CD4-positive, alpha-beta T cell treated with Interleukin-17A for 1 hour (primary cell): ENCODE measurements around the gene GSX1.

Experiments
- DNase-seq: peaks from one replicate; pipeline ENCODE4 v3.0.0-alpha.2; 2020

GSX1 gene

DNA sequence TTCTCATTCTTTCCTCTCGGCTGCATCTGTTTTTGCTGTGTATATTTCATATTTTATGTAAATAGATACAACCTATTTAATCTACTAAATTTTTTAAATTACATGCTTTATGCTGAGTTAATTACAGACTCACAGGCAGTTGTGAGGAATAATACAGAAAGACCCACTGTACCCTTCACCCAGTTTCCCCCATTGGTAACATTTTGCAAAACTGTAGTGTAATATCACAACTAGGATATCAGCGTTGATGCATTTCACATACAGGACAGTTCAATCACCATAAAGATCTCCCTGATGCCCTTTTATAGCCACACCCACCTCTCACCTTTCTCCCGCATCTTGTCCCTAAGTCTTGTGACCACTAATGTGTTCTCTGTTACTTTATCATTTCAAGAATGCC, 43.5 kb downstream of the GSX1 start:
- no peak for DNase-seq

- no peak for DNase-seq
Observed at GRCh38 chr13:27839809-27840467, 47.7 kb downstream of the GSX1 start.

DNA sequence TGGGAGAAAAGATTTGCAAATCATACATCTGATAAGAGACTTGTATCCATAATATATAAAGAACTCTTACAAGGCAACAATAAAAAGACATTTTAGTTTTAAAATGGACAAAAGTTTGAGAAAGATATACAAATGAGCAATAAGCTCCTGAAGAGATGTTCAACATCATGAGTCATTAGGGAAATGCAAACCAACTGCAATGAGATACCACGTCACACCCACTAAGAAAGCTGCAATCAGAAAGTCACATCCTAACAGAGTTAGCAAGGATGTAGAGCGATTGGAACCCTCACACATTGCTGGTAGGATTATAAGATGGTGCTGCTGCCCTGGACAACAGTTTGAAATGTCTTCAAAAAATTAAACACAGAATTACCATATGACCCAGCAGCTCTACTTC, 50.3 kb downstream of the GSX1 start:
- DNase-seq: no peak
